ENCODE data around the gene COL5A1.

The COL5A1 gene

GRCh38 chr9:134784577-134785305, 143.1 kb downstream of the COL5A1 start:
- H3K4me1 ChIP-seq (ENCODE audit: control insufficient read depth in 2 of 2, insufficient read depth in 2 of 2, low read length in 2 of 2) = no peaks in the 10 kb centered on the region
- no peaks in the 10 kb centered on the region for H3K36me3 ChIP-seq (ENCODE audit: control insufficient read depth in 2 of 2, insufficient read depth in 2 of 2, low read length in 2 of 2)
- no peak overlapping the region for H3K9ac ChIP-seq (ENCODE audit: low read depth in 1 of 2, low read length in 2 of 2)
- H3K27me3 ChIP-seq (ENCODE audit: control insufficient read depth in 2 of 2, insufficient read depth in 2 of 2, low read length in 2 of 2) = peaks cover 0 to 2% of the 10 kb centered on the region in 2 donors
- no peak overlapping the region for H3K4me3 ChIP-seq (ENCODE audit: low read length in 2 of 2)
- no peak overlapping the region for H3K27ac ChIP-seq (ENCODE audit: low read depth in 2 of 2, low read length in 2 of 2)
- no peaks in the 10 kb centered on the region for H3K9me3 ChIP-seq (ENCODE audit: control insufficient read depth in 2 of 2, low read length in 2 of 2)

- Histone ChIP-seq H3K4me3 (ENCODE audit: low read length in 2 of 2) (no peak overlapping the region), H3K9ac (ENCODE audit: low read depth in 1 of 2, low read length in 2 of 2) (no peak overlapping the region), H3K9me3 (ENCODE audit: control insufficient read depth in 2 of 2, low read length in 2 of 2) (no peaks in the 10 kb centered on the region), H3K27ac (ENCODE audit: low read depth in 2 of 2, low read length in 2 of 2) (no peak overlapping the region), H3K27me3 (ENCODE audit: control insufficient read depth in 2 of 2, insufficient read depth in 2 of 2, low read length in 2 of 2) (peaks cover 0 to 2% of the 10 kb centered on the region in 2 donors), H3K4me1 (ENCODE audit: control insufficient read depth in 2 of 2, insufficient read depth in 2 of 2, low read length in 2 of 2) (no peaks in the 10 kb centered on the region), H3K36me3 (ENCODE audit: control insufficient read depth in 2 of 2, insufficient read depth in 2 of 2, low read length in 2 of 2) (no peaks in the 10 kb centered on the region)
These were observed 143.9 kb downstream of the COL5A1 start for GRCh38 chr9:134785325-134786108.

- no peak overlapping the region for H3K4me3 ChIP-seq (ENCODE audit: low read length in 2 of 2)
- H3K9ac ChIP-seq (ENCODE audit: low read depth in 1 of 2, low read length in 2 of 2) = no peak overlapping the region
- H3K36me3 ChIP-seq (ENCODE audit: control insufficient read depth in 2 of 2, insufficient read depth in 2 of 2, low read length in 2 of 2) = no peaks in the 10 kb centered on the region
- no peak overlapping the region for H3K27ac ChIP-seq (ENCODE audit: low read depth in 2 of 2, low read length in 2 of 2)
- H3K9me3 ChIP-seq (ENCODE audit: control insufficient read depth in 2 of 2, low read length in 2 of 2) = no peaks in the 10 kb centered on the region
- H3K4me1 ChIP-seq (ENCODE audit: control insufficient read depth in 2 of 2, insufficient read depth in 2 of 2, low read length in 2 of 2) = no peaks in the 10 kb centered on the region
- H3K27me3 ChIP-seq (ENCODE audit: control insufficient read depth in 2 of 2, insufficient read depth in 2 of 2, low read length in 2 of 2) = peaks cover 0 to 2% of the 10 kb centered on the region in 2 donors
These were observed 146.3 kb downstream of the COL5A1 start for GRCh38 chr9:134787601-134788531.

- no peaks in the 10 kb centered on the region for H3K27me3 ChIP-seq (ENCODE audit: control insufficient read depth in 2 of 2, insufficient read depth in 2 of 2, low read length in 2 of 2)
- no peak overlapping the region for H3K4me3 ChIP-seq (ENCODE audit: low read length in 2 of 2)
- H3K4me1 ChIP-seq (ENCODE audit: control insufficient read depth in 2 of 2, insufficient read depth in 2 of 2, low read length in 2 of 2) = no peaks in the 10 kb centered on the region
- H3K27ac ChIP-seq (ENCODE audit: low read depth in 2 of 2, low read length in 2 of 2) = peak overlapping the region in 1 of 2 donors; percentile 23
- H3K9ac ChIP-seq (ENCODE audit: low read depth in 1 of 2, low read length in 2 of 2) = no peak overlapping the region
- no peaks in the 10 kb centered on the region for H3K36me3 ChIP-seq (ENCODE audit: control insufficient read depth in 2 of 2, insufficient read depth in 2 of 2, low read length in 2 of 2)
- no peaks in the 10 kb centered on the region for H3K9me3 ChIP-seq (ENCODE audit: control insufficient read depth in 2 of 2, low read length in 2 of 2)
These were observed 147.6 kb downstream of the COL5A1 start for GRCh38 chr9:134789168-134789567.

GRCh38 chr9:134791009-134791408, 149.4 kb downstream of the COL5A1 start:
- H3K4me3 ChIP-seq (ENCODE audit: low read length in 2 of 2) = no peak overlapping the region
- no peaks in the 10 kb centered on the region for H3K27me3 ChIP-seq (ENCODE audit: control insufficient read depth in 2 of 2, insufficient read depth in 2 of 2, low read length in 2 of 2)
- H3K36me3 ChIP-seq (ENCODE audit: control insufficient read depth in 2 of 2, insufficient read depth in 2 of 2, low read length in 2 of 2) = no peaks in the 10 kb centered on the region
- H3K9me3 ChIP-seq (ENCODE audit: control insufficient read depth in 2 of 2, low read length in 2 of 2) = no peaks in the 10 kb centered on the region
- H3K4me1 ChIP-seq (ENCODE audit: control insufficient read depth in 2 of 2, insufficient read depth in 2 of 2, low read length in 2 of 2) = no peaks in the 10 kb centered on the region
- H3K9ac ChIP-seq (ENCODE audit: low read depth in 1 of 2, low read length in 2 of 2) = no peak overlapping the region
- no peak overlapping the region for H3K27ac ChIP-seq (ENCODE audit: low read depth in 2 of 2, low read length in 2 of 2)

DNA sequence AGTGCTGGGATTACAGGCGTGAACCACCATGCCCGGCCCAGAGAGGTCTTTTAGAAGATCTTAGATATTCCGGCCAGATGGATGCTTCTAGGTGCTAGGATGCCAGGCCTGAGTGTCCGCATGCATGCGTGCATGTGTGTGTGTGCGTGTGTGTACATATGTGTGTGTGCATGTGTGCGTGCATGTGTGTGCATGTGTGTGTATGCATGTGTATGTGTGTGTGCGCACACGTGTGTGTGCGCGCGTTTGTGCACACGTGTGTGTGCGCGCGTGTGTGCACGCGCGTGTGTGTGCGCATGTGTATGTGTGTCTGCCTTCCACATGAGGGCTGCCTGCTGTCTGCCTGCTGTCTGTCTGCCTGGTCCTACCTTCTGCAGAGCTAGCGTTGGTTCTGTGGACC, 151.0 kb downstream of the COL5A1 start:
- no peaks in the 10 kb centered on the region for H3K9me3 ChIP-seq (ENCODE audit: control insufficient read depth in 2 of 2, low read length in 2 of 2)
- no peak overlapping the region for H3K27ac ChIP-seq (ENCODE audit: low read depth in 2 of 2, low read length in 2 of 2)
- H3K4me1 ChIP-seq (ENCODE audit: control insufficient read depth in 2 of 2, insufficient read depth in 2 of 2, low read length in 2 of 2) = no peaks in the 10 kb centered on the region
- no peak overlapping the region for H3K9ac ChIP-seq (ENCODE audit: low read depth in 1 of 2, low read length in 2 of 2)
- H3K36me3 ChIP-seq (ENCODE audit: control insufficient read depth in 2 of 2, insufficient read depth in 2 of 2, low read length in 2 of 2) = no peaks in the 10 kb centered on the region
- no peaks in the 10 kb centered on the region for H3K27me3 ChIP-seq (ENCODE audit: control insufficient read depth in 2 of 2, insufficient read depth in 2 of 2, low read length in 2 of 2)
- no peak overlapping the region for H3K4me3 ChIP-seq (ENCODE audit: low read length in 2 of 2)

DNA sequence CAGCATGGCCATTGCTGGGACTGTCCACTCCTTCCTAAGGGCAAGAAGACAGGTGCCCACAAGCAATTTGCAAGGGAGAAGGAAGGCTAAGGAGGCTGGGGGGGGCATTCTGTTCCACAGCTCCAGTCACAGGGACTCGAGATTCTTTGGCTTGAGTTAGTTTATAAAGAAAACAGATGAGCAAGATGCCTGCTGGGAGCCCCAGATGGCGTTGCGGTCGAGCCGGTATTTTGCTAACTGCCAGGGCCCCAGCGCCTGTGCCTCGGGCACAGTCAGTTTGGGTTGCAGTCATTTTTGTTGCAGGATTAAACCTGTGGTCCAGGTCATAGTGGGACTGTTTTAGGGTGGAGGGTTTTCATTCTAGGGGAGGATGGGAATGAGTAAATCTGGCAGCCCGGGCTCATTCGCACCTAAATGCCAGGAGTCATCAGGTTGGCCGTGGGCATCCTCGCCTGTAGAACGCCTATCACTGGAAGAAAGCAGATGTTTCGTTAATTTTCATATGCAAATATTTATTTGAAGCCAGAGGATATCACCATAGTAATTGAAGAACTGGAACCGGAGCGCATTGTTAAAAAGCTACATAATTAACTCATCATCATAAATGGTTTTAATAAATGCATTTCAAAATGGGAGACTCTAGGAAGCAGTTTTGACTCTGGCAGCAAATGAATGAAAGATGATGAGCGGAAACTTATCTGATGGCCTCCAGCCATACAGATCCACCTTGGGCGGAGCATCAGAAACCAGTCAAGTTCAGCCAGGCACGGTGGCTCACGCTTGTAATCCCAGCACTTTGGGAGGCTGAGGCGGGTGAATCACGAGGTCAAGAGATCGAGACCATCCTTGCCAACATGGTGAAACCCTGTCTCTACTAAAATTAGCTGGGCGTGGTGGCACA, 151.9 kb downstream of the COL5A1 start:
- Histone ChIP-seq H3K4me3 (ENCODE audit: low read length in 2 of 2) (no peak overlapping the region), H3K9me3 (ENCODE audit: control insufficient read depth in 2 of 2, low read length in 2 of 2) (no peaks in the 10 kb centered on the region), H3K27ac (ENCODE audit: low read depth in 2 of 2, low read length in 2 of 2) (no peak overlapping the region), H3K36me3 (ENCODE audit: control insufficient read depth in 2 of 2, insufficient read depth in 2 of 2, low read length in 2 of 2) (no peaks in the 10 kb centered on the region), H3K4me1 (ENCODE audit: control insufficient read depth in 2 of 2, insufficient read depth in 2 of 2, low read length in 2 of 2) (no peaks in the 10 kb centered on the region), H3K27me3 (ENCODE audit: control insufficient read depth in 2 of 2, insufficient read depth in 2 of 2, low read length in 2 of 2) (no peaks in the 10 kb centered on the region), H3K9ac (ENCODE audit: low read depth in 1 of 2, low read length in 2 of 2) (no peak overlapping the region)

- Histone ChIP-seq H3K36me3 (ENCODE audit: control insufficient read depth in 2 of 2, insufficient read depth in 2 of 2, low read length in 2 of 2) (no peaks in the 10 kb centered on the region), H3K4me1 (ENCODE audit: control insufficient read depth in 2 of 2, insufficient read depth in 2 of 2, low read length in 2 of 2) (no peaks in the 10 kb centered on the region), H3K9ac (ENCODE audit: low read depth in 1 of 2, low read length in 2 of 2) (no peak overlapping the region)
These were observed 153.2 kb downstream of the COL5A1 start for GRCh38 chr9:134794663-134795370.

GRCh38 chr9:134795446-134795845, 153.8 kb downstream of the COL5A1 start:
- no peaks in the 10 kb centered on the region for H3K36me3 ChIP-seq (ENCODE audit: control insufficient read depth in 2 of 2, insufficient read depth in 2 of 2, low read length in 2 of 2)
- no peaks in the 10 kb centered on the region for H3K27me3 ChIP-seq (ENCODE audit: control insufficient read depth in 2 of 2, insufficient read depth in 2 of 2, low read length in 2 of 2)
- H3K9me3 ChIP-seq (ENCODE audit: control insufficient read depth in 2 of 2, low read length in 2 of 2) = no peaks in the 10 kb centered on the region
- no peak overlapping the region for H3K4me3 ChIP-seq (ENCODE audit: low read length in 2 of 2)
- H3K4me1 ChIP-seq (ENCODE audit: control insufficient read depth in 2 of 2, insufficient read depth in 2 of 2, low read length in 2 of 2) = no peaks in the 10 kb centered on the region
- H3K27ac ChIP-seq (ENCODE audit: low read depth in 2 of 2, low read length in 2 of 2) = no peak overlapping the region
- H3K9ac ChIP-seq (ENCODE audit: low read depth in 1 of 2, low read length in 2 of 2) = no peak overlapping the region

More at GRCh38 chr9:134794663-134795370, 153.2 kb downstream of the COL5A1 start:
- Histone ChIP-seq H3K4me3 (ENCODE audit: low read length in 2 of 2) (no peak overlapping the region), H3K27ac (ENCODE audit: low read depth in 2 of 2, low read length in 2 of 2) (no peak overlapping the region), H3K27me3 (ENCODE audit: control insufficient read depth in 2 of 2, insufficient read depth in 2 of 2, low read length in 2 of 2) (no peaks in the 10 kb centered on the region), H3K9me3 (ENCODE audit: control insufficient read depth in 2 of 2, low read length in 2 of 2) (no peaks in the 10 kb centered on the region)

Measured in mucosa of rectum (tissue), 2 donors.